Forelimb muscle (tissue), 1 donor: ENCODE measurements around the gene SLC22A4. TPM values are rescaled to one million over a fixed set of nuclear protein-coding genes. Genes with fewer than 3 reads are reported as not detected.

Source experiments
- DNase-seq: peaks from one replicate; pipeline ENCODE4 v3.0.0-alpha.2; 2013; ENCODE audit warnings: low read depth
- polyA plus RNA-seq: library from polyadenylated mRNA; unstranded; fragments of 120-200 nt; gene quantifications from one replicate; pipeline ENCODE4 v1.2.1, GENCODE V29; 2013; ENCODE audit not compliant: insufficient read length

The SLC22A4 gene
- polyA plus RNA-seq, 1 donor = 4.0 TPM

GRCh38 chr5:132342291-132343180 is 48.3 kb downstream of the SLC22A4 start:
- DNase-seq = no peak

GRCh38 chr5:132344775-132345514 is 50.8 kb downstream of the SLC22A4 start:
- no peak for DNase-seq

- DNase-seq = no peak
These were observed 59.3 kb downstream of the SLC22A4 start for GRCh38 chr5:132353486-132353995.

GRCh38 chr5:132354381-132355139 is 60.4 kb downstream of the SLC22A4 start:
- no peak for DNase-seq

- DNase-seq = no peak
These were observed 61.1 kb downstream of the SLC22A4 start for GRCh38 chr5:132355140-132355765.

- no peak for DNase-seq
These were observed 64.6 kb downstream of the SLC22A4 start for GRCh38 chr5:132358775-132359174.

- DNase-seq = no peak
These were observed 67.9 kb downstream of the SLC22A4 start for GRCh38 chr5:132362086-132362485.

- no peak for DNase-seq
These were observed 69.4 kb downstream of the SLC22A4 start for GRCh38 chr5:132363431-132364112.

- no peak for DNase-seq
These were observed 70.1 kb downstream of the SLC22A4 start for GRCh38 chr5:132364319-132364718.

- DNase-seq = no peak
These were observed 71.0 kb downstream of the SLC22A4 start for GRCh38 chr5:132365213-132365612.

GRCh38 chr5:132368186-132368585 is 74.0 kb downstream of the SLC22A4 start:
- no peak for DNase-seq

- no peak for DNase-seq
These were observed 74.8 kb downstream of the SLC22A4 start for GRCh38 chr5:132369007-132369473.

- DNase-seq = no peak
These were observed 75.4 kb downstream of the SLC22A4 start, which contains the start of gene SLC22A5 for GRCh38 chr5:132369474-132370180. Gene SLC22A5, plus strand, starts transcription at chr5:132369710. Its CDS starts 263 bp downstream, at chr5:132369973.

- no peak for DNase-seq
These were observed 76.2 kb downstream of the SLC22A4 start for GRCh38 chr5:132370181-132370970.

GRCh38 chr5:132370971-132371602 is 76.9 kb downstream of the SLC22A4 start:
- no peak for DNase-seq

- DNase-seq = no peak
These were observed 77.4 kb downstream of the SLC22A4 start for GRCh38 chr5:132371603-132371994.

GRCh38 chr5:132372127-132372526 is 77.9 kb downstream of the SLC22A4 start:
- no peak for DNase-seq

- DNase-seq = no peak
These were observed 78.3 kb downstream of the SLC22A4 start for GRCh38 chr5:132372542-132372941.

- DNase-seq = no peak
These were observed 81.8 kb downstream of the SLC22A4 start for GRCh38 chr5:132375957-132376356.
